Activated naive CD4-positive, alpha-beta T cell treated with anti-CD3 and anti-CD28 coated beads, Interleukin-2, amount 50 U/mL, for 16 hours (primary cell): ENCODE results near the gene ZNF202.
"Not testable (repeated sequence)": the region's sequence is repeated elsewhere in the genome, so short reads cannot be mapped to it uniquely, and the experiment has no call there.

Source experiments
- DNase-seq: peaks from one replicate; pipeline ENCODE4 v3.0.0-alpha.2; 2020

Gene ZNF202

DNA sequence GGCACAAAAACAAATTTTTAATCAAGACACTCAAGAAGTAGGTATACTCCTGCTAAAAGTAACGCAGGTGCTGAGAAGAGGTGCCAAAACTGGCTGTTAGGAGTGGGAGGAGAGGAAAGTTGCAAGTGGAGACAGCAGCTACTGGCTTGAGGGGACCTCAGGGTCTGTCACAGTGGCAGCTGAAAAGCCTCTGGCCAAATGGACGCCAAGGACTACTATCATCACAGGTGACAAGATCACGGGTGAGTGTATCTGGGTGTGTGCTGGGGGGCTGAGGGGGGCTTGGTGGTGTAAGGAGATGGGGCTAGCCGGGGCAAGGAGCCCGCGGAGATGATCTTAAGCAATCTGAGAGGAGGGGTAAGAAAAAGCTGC, 687 bp downstream of the ZNF202 start:
- DNase-seq = no peak

DNA sequence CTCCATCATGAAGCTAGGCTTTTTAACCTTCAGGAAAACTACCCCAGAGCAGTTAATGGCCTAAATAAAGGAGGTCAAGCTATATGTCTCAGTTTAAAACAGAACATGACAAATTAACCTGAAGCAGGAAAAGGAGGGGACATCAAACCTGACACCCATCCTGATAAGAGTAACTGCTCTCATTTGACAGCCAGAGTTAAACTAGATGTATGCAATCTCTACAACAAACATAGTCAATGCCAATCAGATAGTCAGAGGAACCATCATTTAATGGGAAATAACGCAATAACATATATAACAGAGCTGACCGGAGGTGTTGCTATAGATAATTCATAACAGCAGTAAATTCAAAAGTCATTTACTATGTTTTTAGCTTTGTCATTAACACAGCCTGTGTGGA, 3.1 kb downstream of the ZNF202 start:
- DNase-seq = no peak

DNA sequence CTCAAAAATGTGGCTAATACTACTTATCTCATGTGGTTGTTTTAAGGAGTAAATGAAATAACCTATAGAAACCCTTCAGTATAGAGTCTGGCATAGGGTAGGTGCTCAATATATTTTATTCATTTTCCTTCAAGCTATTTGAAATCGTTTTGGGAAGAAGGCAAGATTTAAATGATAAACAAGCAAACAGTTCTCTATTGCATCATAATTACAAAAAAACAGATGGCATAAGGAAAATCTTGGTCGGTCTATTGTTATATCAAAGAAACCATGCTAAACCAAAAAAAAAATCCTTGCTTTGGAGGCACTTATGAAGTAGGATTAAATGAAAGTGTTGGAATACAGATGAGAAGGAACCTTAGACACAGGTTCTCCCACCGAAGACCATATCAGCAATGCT, 4.7 kb downstream of the ZNF202 start:
- no peak for DNase-seq

DNA sequence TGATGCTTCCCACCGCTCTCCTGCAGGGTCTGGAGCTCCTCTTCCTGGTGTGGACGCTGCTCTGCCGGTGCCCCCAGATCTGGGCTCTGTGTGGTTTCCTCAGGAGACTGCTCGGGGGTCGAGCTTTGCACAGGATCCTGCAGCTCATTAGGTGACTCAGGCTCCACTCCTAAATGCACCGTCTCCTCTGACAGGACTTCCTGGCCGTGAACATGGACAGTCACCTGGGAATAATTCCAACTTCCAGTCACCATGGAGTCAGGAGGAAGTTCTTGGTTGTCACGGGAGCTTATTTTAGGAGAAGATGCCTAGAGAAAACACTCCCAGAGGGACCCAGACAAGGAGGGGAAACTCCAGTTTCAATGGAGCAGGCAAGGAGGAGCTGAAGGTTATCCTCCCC, 11.9 kb downstream of the ZNF202 start:
- DNase-seq = no peak

DNA sequence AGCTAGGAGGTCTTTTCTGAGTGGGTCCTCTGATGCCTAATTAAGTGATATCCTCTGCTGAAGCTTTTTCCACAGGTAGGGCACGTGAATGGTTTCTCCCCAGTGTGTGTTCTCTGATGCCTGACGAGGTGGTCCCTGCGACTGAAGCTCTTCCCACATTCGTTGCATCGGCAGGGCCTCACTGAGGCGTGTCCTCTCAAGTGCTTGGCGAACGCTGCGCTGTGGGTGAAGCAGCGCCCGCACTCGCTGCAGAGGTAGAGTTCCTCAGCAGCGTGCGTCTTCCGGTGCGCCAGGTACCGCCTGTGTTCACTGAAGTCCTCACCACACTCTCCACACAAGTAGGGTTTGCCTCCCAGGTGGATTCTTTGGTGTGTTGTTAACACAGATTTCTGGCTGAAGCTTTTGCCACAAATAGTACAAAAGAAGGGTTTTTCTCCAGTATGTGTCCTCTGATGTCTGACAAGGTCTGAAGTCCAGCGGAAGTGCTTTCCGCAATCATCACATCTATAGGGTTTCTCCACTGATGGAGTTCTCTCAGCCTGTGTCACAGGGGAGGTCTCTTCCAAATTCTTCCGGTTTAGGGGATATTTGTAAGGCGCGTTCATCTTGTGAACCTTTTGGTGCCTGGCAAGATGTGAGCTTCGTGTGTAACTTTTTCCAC, 15.3 kb downstream of the ZNF202 start:
- no peak for DNase-seq

DNA sequence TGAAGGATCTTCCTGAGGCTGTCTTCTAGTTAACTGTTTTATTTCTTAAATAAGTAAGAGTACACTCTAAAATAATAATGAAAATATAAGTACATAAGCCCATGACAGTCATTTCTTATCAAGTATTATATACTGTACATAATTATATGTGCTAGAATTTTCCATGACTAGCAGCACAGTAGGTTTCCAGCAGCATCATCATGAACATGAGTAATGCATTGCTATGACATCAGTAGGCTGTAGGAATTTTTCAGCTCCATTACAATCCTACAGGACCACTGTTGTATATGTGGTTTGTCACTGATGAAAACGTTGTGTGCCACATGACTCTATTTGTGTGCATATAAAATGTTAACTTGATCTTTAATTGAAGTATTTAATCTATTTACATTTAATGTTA, 22.0 kb downstream of the ZNF202 start:
- DNase-seq = no peak

DNA sequence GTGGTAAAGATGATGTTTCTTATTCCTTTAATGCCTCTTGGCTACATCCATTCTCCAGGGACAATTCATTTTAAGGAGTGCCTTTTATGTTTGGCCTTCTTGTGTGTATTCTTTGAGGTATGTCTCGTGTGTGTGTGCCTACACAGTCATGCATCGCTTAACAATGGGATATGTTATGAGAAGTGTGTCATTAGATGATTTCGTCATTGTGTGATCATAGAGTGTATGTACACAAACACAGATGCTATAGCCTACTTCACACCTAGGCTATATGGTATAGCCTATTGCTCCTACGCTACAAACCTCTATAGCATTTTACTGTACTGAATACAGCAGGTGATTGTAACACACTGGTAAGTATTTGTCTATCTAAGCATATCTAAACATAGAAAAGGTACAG, 23.0 kb downstream of the ZNF202 start:
- no peak for DNase-seq

DNA sequence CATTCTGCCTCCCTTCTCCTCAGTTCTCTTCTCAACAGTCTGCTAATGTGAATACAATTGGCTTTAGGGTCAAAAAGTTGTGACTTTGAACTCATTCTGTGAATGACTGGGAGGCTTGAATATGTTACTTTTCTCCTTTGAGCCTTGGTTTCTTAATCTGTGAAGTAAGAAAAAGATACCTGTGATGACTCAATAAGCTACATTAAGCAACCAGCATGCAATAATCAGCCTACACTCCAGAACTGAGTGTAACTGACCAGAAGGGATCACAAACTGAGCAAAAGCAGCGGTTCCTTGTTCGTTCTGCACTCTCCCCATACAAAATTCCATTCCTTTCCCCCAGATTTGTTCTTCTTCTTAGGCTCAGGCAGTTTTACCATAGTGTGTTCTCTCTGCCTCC, 23.4 kb downstream of the ZNF202 start:
- DNase-seq = no peak

DNA sequence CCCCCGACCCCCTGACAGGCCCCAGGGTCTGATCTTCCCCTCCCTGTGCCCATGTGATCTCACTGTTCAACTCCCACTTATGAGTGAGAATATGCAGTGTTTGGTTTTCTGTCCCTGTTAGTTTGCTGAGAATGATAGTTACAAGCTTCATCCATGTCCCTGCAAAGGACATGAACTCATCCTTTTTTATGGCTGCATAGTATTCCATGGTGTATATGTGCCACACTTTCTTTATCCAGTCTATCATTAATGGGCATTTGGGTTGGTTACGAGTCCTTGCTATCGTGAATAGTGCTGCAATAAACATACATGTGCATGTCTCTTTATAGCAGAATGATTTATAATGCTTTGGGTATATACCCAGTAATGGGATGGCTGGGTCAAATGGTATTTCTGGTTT, 28.8 kb downstream of the ZNF202 start:
- not testable (repeated sequence) for DNase-seq

DNA sequence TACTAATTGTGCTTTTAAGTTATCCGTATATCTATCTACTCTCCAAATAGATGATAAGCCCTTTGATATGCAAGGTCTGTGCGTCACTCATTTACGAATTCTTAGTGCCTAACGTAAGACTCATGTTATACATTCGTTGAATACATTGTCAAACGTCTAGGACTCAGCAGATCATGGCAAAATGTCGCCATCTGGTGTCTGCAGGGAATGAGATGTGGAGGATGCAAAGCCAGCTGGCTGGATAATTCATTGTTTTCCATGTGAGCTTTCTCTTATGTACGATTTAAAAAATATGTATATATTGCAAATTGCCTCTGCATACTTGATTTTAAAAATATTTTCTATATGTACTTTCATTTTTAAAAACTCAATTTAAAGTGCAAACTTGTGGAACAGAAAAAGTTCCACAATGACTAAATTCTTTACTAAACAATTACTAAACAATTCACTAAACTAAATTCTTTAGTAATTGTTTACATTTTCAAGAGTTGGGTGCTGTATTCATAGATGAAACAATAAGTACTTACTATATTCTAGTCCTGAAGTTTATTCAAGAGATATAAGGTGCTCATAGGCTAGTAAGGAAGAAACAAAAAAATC, 33.8 kb downstream of the ZNF202 start:
- peak; percentile 61 for DNase-seq

DNA sequence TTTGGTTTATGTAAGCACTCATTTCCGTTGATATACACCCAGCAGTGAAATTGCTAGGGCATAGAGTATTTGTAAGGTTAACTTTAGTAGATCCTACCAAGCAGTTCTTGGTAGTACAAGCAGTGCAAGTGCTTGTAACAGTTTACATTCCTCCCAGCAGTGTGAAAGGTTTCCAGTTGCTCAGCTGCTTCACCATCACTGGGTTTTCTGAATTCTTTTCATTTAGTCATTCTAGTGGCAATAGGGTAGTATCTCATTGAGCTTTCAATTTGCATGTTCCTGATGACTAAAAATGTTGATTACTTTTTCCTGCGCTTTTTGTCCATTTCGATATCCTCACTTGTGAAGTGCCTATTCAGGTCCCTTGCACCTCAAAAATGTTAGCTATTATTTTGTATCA, 34.3 kb downstream of the ZNF202 start:
- DNase-seq = no peak

DNA sequence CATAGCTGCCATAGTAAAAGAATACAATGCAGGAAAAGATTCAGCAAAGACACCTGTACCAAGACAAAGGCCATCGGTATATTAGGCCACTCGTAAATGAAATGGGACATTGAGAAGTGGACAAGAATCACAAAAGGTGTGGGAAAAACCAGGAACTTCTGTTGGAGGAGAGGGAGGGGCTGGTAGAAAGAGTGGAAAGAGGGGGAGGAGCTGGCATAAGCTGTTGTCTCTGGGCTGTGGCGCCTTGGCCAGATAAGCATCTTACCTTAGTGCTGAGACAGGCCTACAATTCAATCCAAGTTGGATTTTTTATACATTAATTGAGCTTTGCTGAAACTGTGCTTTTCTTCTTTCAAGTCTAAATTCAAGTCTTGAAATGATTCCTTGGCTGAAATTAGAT, 37.1 kb downstream of the ZNF202 start:
- DNase-seq = no peak

DNA sequence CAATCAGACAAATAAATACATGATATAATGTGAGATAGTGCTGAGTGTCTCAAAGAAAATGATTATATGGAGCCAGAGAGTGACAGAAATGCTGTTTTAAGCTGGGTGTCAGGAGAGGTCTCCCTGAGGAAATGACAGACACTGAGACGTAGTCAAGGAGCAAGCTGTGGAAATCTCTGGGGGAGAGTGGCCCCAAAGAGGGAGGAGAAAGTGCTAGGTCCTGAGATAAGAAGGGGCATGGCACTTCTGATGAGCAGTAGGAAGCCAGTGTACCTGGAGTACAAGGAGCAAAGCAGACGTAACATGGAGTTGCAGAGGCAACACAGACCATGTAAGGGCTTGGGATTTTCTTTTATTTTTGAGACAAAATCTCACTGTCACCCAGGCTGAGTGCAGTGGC, 38.8 kb downstream of the ZNF202 start:
- DNase-seq = no peak

DNA sequence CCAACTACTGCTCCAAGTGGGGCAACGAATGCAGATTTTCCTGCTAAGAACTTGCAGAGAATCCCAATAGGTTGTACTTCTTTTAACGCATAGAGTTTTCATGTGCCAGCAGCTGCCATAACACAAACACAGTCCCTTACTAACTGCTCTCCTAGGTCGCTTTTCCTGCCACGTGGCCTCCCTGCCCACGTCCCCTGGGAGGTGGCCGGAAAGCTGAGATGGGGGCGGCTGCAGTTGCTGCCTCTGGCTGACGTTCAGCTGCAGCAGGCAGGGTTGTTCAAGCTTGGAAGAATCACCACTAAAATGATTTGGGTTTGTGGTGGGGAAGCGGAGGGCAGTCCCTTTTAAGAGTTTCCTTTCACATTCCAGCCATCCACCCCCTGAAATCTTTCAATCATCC, 39.3 kb downstream of the ZNF202 start:
- DNase-seq = no peak

DNA sequence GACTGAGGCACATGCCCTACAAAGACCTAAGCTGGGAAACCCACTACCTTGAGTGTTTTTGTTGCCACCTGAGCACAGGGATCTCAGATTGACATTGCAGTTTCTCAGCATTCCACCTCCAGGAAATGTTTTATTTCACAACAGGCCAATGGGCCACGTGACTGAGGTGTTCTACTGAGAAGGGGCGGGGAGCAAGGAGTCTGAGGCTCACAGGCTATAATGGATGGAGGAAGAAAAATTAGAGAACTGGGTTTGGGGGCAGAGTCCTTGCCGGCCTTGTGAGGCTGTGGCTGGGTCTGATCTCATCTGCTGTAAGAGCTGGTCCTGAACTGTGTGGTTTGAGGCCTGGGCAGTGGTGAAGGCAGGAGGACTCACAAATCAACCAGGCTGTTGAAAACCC, 40.7 kb downstream of the ZNF202 start:
- DNase-seq = no peak

DNA sequence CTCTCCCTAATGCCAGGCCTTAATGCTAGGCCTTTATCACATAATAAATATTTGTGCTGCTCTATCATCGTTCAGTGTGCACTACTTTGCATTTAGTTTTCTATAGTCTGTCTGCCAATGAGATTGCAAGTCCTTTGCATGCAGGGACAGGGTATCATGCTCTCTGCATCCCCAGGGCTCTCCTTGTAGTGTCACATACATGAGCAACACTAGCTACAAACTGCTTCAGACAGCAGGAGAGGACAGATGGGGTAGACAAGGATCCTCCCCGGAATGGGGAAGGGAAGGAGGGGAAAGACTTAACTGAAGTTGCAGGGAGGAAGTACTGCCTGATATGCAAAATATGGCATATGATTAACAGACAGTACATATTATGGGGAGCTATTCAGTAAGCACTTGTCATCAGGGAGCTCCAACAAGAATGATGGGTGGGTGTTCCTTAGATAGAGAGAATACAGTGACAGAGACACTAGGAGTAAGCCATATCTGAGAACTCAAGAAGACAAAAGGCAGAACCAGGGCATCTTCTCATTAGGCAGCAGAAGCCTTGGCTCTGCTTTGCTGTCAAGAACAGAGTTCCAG, 42.8 kb downstream of the ZNF202 start:
- no peak for DNase-seq

DNA sequence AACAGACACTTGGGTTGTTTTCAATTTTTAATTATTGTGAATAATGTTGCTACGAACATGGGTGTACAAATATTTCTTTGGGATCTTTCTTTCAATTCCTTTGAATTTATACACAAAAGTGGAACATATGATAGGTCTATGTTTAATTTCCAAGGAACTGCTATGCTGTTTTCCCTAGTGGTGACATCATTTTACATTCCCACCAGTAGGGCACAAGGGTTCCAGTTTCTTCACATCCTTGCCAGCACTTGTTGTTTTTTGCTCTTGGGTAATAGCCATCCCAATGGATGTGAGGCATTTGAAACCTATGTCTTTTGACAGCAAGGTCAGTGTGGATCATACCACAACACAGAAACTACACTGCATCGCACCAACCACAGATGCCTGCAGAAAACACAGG, 45.3 kb downstream of the ZNF202 start:
- no peak for DNase-seq

DNA sequence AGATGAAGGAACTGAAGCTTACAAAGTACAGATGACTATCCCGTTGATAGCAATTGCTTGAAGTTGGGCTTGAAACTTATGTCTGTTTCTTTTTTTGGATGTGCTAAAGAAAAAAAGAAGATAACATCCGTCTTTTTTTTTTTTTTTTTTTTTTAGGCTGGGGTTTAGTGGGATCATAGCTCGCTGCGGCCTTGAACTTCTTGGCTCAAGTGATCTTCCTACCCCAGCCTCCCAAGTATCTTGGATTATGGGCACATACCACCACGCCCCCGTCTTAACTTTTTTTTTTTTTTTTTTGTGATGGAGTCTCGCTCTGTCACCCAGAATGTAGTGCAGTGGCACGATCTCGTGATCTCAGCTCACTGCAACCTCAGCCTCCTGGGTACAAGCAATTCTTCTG, 46.2 kb downstream of the ZNF202 start:
- no peak for DNase-seq

DNA sequence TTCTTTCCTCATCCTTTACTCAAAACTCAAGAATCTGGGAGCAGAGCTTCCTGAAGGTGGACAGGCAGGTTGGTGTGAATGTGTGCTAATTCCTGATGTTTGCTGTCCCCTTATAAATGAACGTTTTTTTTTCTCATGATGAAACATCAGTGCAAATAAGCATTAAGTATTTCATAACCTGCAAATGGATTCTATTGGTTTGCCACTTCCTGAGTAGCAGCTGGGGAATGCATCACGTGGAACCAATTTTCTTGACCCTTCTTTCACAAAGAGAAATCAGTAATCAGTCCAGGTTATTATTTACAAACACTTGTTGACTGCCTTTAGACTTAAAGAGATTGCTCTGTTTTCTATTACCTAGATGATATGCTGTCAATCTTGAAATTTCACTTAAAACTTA, 46.9 kb downstream of the ZNF202 start:
- DNase-seq = no peak

DNA sequence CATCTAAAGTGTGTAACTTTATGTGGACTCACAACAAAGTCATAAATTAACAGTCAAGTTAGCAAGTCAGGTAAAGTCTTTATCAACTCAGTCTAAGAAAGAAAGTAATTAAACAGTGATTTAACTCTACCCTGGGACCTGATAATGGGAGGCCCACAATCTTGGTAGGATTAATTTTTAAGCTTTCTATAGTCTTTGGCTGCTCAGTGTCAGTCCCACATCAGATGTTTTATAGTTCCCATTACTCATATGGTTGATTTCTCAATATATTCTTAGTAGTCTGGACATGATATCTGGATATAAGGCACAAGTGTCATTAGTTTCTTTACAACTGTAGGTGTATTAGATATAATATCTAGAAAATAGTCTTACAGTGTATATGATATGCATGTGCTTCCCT, 48.5 kb downstream of the ZNF202 start:
- no peak for DNase-seq

DNA sequence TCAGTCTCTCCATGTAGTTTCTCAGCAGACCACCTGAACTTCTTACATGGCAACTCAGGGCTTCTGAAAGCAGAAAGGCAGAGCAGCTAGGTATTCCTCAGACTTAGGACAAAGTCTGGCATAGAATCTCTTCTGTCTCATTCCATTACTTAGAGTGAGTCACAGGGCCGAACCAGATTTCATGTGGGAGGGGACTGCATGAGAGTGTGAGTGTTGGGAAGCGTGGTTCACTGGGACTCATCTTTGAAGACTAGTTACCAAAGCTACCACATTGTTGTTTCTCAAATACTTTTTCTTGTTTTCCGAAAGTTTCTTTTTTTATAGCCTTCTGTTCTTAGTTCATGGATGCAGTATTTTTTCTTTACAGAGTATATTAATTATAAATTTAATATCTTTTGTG, 51.0 kb downstream of the ZNF202 start:
- DNase-seq = no peak

DNA sequence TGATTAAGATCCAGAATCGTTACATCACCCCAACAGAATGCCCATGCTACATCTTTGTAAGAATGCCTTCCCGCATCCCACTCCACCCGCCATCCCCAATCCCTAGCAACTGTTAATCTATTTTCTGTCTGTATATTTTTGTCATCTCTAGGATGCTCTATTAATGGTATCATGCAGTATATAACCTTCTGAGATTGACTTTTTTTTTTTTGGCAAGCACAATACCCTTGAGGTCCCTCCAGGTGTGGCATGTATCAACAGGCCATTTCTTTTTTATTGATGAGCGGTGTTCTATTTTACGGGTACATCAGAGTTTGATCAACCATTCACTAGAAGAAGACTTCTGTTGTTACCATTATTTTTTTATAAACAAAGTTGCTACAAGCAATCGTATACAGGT, 56.9 kb downstream of the ZNF202 start:
- no peak for DNase-seq

DNA sequence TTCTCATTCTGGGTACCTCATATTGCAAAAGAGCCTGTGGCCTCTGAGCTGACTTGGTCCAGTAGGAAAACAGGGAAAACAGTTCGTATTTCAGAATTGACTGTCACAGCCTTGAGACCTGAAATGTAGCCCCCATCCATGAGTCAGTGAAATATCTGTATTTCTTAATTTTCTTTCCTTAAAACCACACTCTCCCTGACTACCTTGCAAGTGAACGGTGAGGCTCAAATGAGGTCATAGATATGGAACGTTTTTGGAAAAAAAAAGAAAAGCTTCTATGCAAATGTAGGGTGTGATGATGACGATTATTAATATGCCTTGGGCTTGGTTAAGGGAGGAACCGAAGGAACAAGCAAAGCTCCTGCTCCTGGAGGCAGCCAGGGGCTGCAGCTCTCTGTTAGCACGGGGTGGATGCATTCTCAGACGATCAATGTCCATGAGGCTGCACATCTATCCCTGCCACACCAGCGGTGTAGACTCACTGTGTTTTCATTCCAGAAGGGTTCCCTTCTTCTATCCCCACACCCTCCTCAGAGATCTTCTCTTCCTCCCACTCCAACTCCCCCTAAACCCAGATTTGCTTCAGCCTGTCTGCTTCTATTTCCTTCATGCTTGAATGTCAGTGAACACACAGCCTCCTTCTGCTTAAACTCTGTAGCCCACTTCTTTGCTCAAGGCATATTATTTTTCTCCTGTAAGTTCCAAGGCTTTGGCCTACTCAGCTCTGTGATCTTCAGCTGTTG, 57.9 kb downstream of the ZNF202 start:
- no peak for DNase-seq

DNA sequence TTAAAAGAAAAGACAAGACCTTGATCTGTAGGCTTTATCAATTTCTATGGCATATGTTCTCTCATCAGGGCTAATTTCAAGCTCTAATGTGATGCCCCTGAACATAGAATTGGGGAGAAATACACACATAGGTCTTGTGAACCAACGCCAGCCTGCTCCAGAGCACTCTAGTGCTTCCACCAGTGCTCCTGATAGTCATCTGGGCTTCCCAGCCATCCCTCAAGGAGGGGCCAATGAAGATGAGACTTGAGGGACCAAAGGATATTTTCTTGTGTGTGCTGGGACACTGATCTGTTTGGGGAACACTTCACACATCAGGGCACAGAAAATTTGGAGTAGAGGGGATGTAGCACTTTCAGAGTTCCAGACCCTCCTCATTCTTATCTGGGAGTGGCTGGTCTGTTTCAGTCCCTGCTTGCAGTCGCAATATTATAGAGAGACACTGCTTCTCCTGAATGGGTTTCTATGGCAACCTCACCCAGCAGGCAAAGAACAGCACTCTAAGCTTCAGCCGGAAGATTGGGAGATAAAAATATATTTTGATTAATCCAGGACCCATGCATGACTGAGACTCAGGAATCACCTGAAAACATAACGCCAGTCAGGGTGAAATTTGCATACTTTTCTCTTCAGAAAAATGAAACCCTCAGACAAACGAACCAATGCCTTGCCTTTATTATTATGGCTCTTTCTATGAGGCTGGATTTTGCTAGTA, 58.6 kb downstream of the ZNF202 start:
- no peak for DNase-seq
